ENCODE data around the gene DCBLD2. TPM values are rescaled to one million over a fixed set of nuclear protein-coding genes. Genes with fewer than 3 reads are reported as not detected.

Gene DCBLD2
- total and polyA plus RNA-seq, 9 of the 15 experiments (the other 6 are each of a cell fraction or from before 2014, with no cell fraction given) = 2.7 to 14.6 (median 7.4) TPM

GRCh38 chr3:98901392-98902350 lies at the start of gene DCBLD2 (continued):
- TF ChIP-seq MAZ (CRISPR knock-in tag; conservative IDR thresholded peaks at IDR 0.05 in 1 of 2, IDR thresholded peaks at IDR 0.05 in 1 of 2) = peak in 1 of 2 experiments; percentile 72; a peak in 2 of 4 replicates
- 0 out of 2 replicates have a peak, but pooled peaks have one; percentile 24 for TF ChIP-seq HNRNPL (IDR thresholded peaks at IDR 0.05; ENCODE audit: low read depth, low read length)
- TF ChIP-seq TFAP4 (CRISPR knock-in tag; IDR thresholded peaks at IDR 0.05; ENCODE audit: borderline replicate concordance) = peak; percentile 59; the same call in 1 of the 2 replicates
- TF ChIP-seq HDAC2 (IDR thresholded peaks at IDR 0.05) = no peak
- TF ChIP-seq TAF1 (IDR thresholded peaks at IDR 0.05; ENCODE audit: control insufficient read depth, extremely low read depth, insufficient read depth, low read length, severe bottlenecking) = peak; percentile 46
- 0 out of 2 replicates have a peak, but pooled peaks have one; percentile 29 for TF ChIP-seq ZBTB40 (IDR thresholded peaks at IDR 0.05)
- no peak for TF ChIP-seq ZBTB40 (CRISPR knock-in tag; IDR thresholded peaks at IDR 0.05)
- 0 out of 2 replicates have a peak, but pooled peaks have one; percentile 24 for TF ChIP-seq ATF7 (IDR thresholded peaks at IDR 0.05)
- TF ChIP-seq SP2 (IDR thresholded peaks at IDR 0.05; ENCODE audit: extremely low read depth, low read depth, low read length, poor library complexity, severe bottlenecking) = peak; percentile 42
- no peak for TF ChIP-seq ZBTB2 (IDR thresholded peaks at IDR 0.05)
- peak; percentile 74 for TF ChIP-seq FOS (IDR thresholded peaks at IDR 0.05; ENCODE audit: extremely low read depth, insufficient read length)
- TF ChIP-seq HMGN3 (IDR thresholded peaks at IDR 0.05; ENCODE audit: borderline replicate concordance, extremely low read depth, insufficient read length, low read depth, low read length) = peak; percentile 54
